Activated T-cell treated with anti-CD3 and anti-CD28 coated beads, Interleukin-2, amount 50 U/mL, for 1 hour (primary cell): ENCODE data around the gene CFHR5.
"Not testable (repeated sequence)": the region's sequence is repeated elsewhere in the genome, so short reads cannot be mapped to it uniquely, and the experiment has no call there.

Experiments
- DNase-seq: peaks from one replicate; pipeline ENCODE4 v3.0.0-alpha.2; 2020

CFHR5 gene

GRCh38 chr1:196977278-196977677, at the start of gene CFHR5:
CFHR5 (plus strand) TSS chr1:196977556; CDS start chr1:196977665, 109 bp downstream.
- no peak for DNase-seq

DNA sequence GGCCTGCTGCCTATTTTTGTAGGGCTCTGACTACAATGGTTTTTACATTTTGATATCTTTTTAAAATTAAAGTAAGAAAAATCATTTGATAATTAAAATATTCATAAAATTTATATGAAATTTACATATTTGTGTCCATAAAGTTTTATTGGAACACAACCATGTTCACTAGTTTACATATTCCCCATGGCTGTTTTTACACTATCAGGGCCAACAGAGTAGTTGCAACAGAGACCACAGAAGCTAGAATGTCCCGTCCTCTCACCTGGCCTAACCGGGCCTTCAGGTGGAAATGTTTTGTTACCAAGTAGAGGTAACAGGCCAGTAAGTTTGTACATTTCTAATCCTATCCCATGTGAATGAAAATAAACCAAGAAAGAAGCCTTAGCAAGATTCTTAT, 44.5 kb upstream of the CFHR5 start:
- DNase-seq: not testable (repeated sequence)

DNA sequence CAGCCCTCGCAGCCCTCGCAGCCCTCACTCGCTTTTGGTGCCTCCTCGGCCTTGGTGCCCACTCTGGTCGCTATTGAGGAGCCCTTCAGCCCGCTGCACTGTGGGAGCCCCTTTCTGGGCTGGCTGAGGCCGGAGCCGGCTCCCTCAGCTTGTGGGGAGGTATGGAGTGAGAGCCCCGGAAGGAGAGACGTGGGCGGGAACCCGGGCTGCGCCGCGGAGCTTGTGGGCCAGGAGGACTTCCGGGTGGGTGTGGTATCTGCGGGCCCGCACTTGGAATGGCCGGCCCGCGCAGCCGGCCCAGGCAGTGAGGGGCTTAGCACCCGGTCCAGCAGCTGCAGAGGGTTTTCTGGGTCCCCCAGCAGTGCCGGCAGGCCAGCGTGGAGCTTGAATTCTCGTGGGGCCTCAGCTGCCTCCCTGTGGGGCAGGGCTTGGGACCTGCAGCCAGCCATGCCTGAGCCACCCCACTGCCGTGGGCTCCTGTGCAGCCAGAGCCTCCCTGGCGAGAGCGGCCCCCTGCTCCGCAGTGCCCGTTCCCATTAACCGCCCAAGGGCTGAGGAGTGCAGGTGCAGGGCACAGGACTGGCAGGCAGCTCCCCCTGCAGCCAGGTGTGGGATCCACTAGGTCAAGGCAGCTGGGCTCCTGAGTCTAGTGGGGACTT, 43.7 kb upstream of the CFHR5 start:
- DNase-seq: no peak

- DNase-seq: not testable (repeated sequence)
Observed at GRCh38 chr1:196941474-196941873, 35.9 kb upstream of the CFHR5 start.

- not testable (repeated sequence) for DNase-seq
Observed at GRCh38 chr1:196943568-196943967, 33.8 kb upstream of the CFHR5 start, which contains the start of gene CFHR2. CFHR2 (plus strand) TSS chr1:196943738; CDS start chr1:196943881, 143 bp downstream.

- DNase-seq: no peak
Observed at GRCh38 chr1:196951711-196952394, 25.5 kb upstream of the CFHR5 start.

DNA sequence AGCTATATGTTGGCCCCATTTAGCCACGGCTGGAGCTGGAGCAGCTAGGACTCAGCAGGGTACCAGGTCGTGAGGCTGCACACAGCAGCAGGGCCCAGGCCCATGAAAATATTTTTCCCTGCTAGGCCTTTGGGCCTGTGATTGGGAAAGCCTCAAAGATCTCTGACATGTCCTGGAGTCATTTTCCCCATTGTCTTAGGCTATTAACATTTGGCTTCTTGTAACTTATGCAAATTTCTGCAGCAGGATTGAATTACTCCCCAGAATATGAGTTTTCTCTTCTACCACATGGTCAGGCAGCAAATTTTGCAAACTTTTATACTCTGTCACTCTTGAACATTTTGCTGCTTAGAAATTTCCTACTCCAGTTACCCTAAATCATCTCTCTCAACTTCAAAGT, 22.6 kb upstream of the CFHR5 start:
- DNase-seq: no peak

- DNase-seq: no peak
Observed at GRCh38 chr1:196955926-196956325, 21.4 kb upstream of the CFHR5 start.

DNA sequence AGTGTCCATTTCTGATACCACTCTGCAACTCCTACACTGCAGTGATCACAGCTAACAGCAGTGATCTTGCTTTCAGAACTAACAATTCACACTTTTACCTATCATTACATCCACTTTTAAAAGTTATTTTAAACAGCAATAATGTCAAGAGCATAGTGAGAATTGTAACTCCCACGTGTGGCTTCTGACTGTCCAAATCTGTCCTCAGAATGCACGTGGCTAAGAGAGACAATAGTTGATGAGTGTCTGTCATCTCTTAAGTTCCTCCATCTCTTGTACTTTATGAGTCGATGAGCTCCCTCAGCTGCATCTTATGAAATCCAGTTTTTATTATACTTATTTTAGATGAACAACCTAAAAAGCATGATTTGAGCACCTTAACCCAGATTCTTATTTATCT, 16.5 kb upstream of the CFHR5 start:
- DNase-seq: no peak

DNA sequence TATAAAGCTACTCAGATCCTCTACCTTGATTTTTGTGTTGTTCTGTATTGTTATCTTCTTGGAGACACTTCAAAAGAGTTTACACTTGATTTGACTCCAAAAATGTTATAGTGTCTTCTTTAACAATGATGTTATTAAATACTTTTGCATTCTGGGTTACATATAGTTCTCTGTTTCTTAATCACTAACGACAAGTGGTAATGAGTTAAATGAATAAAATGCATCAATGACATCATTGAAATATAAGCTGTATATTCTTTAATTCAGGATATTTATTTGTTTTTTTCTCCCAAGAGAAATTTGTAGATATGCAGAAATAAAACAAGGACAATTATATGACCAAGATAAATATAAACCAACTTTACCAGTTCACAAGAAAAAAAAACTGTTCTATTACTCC, 7.2 kb upstream of the CFHR5 start:
- DNase-seq: no peak

- DNase-seq: no peak
Observed at GRCh38 chr1:196976278-196976677, 1.1 kb upstream of the CFHR5 start.

GRCh38 chr1:196980859-196981258, 3.5 kb downstream of the CFHR5 start:
- DNase-seq: no peak

DNA sequence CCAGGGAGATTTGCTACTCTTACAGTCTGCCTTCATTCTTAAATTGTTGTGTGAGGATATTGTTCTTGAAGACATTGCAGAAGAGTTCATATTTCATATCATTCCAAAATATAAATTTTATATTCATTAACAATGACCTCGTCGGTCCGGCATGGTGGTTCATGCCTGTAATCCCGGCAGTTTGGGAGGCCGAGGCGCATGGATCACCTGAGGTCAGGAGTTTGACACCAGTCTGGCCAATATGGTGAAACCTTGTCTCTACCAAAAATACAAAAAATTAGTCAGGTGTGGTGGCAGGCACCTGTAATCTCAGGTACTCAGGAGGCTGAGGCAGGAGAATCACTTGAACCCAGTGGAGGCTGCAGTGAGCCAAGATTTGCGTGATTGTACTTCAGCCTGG, 4.9 kb downstream of the CFHR5 start:
- not testable (repeated sequence) for DNase-seq

DNA sequence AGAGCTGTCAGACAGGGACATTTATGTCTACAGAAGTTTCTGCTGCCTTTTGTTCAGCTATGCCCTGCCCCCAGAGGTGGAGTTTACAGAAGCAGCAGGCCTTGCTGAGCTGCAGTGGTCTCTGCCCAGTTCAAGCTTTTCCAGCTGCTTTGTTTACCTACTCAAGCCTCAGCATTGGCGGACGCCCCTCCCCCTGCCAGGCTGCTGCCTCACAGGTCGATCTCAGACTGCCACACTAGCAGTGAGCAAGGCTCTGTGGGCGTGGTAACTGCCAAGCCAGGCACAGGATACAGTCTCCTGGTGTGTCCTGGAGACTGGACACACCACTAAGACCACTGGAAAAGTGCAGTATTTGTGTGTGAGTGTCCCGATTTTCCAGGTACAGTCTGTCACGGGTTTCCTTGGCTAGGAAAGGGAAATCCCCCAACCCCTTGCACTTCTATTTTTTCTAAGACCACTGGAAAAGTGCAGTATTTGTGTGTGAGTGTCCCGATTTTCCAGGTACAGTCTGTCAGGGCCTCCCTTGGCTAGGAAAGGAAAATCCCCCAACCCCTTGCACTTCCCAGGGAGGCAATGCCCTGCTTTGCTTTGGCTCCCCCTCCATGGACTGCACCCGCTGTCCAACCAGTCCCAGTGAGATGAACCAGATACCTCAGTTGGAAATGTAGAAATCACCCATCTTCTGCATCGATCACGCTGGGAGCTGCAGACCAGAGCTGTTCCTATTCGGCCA, 14.7 kb downstream of the CFHR5 start:
- not testable (repeated sequence) for DNase-seq

DNA sequence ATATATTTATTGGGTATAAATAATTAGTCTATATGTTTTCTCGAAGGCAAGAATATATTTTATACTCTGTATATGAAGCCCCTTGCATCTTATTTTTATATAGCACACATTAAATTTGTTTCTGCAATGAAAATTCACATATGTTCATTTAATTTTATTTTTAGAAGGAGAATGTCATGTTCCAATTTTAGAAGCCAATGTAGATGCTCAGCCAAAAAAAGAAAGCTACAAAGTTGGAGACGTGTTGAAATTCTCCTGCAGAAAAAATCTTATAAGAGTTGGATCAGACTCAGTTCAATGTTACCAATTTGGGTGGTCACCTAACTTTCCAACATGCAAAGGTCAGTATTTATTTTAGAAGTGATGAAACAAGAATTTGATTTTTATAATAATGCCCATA, 16.6 kb downstream of the CFHR5 start:
- no peak for DNase-seq

GRCh38 chr1:196997423-196997822, 20.1 kb downstream of the CFHR5 start:
- no peak for DNase-seq

DNA sequence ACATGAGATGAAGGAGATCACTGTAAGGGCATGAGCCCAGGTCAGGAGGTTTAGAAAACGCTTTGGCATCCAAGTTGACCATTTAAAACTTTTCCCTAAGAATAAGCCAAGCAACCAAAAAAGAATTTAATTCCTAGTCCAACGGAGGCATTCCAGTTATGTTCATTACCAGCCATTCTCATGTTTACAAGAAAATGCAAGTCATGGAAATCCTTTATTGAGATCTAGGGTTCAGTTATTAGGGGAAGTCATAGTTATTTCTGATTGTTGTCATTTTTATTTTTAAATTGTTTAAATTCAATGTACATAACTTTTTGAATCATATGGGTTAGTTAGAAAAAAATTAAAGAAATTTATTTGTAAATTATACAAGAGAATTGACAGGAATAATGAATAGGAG, 24.5 kb downstream of the CFHR5 start:
- no peak for DNase-seq

GRCh38 chr1:197003132-197003531, 25.8 kb downstream of the CFHR5 start:
- no peak for DNase-seq

GRCh38 chr1:197008861-197009260, 31.5 kb downstream of the CFHR5 start:
- no peak for DNase-seq

DNA sequence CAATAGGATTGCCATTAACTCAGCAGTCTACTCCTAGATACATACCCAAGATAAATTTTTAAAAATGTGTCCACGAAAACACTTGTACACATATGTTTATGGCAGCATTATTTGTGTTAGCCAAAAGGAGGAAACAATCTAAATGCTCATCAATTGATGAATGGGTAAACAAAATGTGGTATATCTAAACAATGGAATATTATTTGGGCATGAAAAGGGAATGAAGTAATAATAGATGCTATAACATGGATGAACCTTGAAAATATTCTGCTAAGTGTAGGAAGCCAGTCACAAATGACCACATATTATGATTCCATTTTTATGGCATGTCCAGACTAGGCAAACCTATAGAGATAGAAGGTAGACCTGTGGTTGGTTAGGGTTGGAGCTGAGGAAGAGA, 34.3 kb downstream of the CFHR5 start:
- DNase-seq: no peak

GRCh38 chr1:197013234-197013633, 35.9 kb downstream of the CFHR5 start:
- no peak for DNase-seq

DNA sequence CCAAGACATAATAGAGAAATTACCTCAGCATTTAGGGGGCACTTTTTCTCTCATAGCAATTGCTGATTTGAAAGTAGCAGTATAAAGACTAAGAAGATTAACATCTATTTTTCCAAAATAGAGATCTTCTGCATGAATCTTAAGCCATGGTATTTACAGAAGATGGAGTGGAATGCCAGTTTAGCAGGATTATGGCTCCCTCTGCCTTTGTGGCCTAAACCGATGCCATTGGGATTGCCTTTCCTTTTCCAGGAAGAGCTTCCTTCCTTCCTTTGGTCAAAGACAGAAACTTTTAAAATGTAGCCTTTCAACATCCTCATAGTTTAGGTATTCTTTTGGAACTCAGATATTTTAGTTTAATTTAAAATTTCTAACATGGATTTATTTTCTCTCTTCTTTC, 39.4 kb downstream of the CFHR5 start:
- DNase-seq: no peak

- no peak for DNase-seq
Observed at GRCh38 chr1:197017558-197018146, 40.3 kb downstream of the CFHR5 start.

GRCh38 chr1:197021716-197022115, 44.4 kb downstream of the CFHR5 start:
- DNase-seq: no peak
